ENCODE measurements around the gene SPRN.
"Not testable (repeated sequence)": the region's sequence is repeated elsewhere in the genome, so short reads cannot be mapped to it uniquely, and the experiment has no call there.

SPRN gene

DNA sequence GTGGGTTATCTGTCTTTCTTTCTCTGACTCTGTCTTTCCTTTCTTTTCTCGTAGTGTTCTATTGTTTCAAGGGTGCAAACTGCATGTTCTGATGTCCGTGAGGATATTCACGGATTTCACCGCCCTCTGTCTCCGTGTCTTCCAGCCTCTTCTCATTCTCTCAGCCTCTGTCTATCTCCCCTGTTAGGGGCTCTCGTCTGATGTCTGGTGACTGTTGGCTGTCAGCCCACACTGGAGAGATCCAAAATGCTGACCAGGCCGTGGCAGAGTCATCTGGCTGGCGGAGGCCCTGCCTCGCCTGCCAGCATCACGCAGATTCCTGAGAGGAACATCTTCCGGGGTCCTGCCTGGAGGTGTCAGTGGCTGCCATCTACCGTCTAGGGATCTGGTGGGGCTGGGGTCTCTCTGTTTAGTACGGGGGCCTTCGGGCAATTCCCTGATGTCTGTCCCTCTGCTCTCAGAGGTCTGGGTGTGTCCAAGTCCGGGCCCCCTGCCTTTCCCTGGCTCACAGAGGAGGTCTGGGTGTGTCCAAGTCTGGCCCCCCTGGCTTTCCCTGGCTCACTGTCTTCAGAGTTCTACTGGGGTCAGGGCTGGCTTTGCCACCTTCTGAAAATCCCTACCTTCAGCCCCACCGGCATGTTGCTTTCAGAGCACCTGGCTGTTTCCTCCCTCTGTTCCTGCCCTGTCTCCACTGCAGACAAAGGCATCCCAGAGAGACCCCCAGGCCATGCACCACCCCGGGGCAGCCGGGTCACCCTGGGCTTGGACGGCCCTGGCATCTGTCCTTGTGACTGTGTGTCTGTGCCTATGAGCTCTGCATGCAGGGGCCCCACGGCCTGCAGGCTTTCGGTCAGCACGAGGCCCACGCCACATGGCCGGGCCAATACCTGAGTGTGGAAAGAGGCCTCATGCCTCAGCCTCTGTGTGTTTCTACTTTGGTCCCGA is 15.4 kb upstream of the SPRN start:
- no peak for DNase-seq

DNA sequence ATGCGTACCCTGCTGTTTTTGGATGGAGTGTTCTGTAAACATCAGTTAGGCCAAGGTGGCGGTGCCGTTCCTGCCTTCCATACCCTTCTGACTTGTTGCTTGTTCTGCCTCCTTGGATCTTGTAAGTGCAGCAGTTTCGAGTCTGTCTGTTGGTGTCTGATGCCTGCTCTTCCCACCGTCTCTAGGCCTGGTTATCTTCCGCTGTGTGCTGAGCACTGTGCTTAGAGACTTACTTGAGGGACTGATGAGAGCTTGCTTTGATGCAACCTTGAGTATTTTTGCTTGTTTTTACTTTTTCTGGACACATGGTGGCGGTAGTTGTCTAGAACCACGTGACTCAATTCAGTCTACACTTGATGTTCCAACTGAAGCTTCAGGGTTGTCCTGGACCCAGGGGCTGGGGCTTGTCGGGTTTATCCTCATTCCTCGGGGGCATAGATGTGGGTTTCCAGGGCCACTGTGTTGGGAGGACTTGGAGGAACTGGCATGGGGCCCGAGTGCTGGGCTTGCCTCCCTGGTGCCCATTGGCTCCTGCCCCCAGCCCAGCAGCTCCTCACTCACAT is 14.4 kb upstream of the SPRN start:
- DNase-seq, result peak; percentile 39

DNA sequence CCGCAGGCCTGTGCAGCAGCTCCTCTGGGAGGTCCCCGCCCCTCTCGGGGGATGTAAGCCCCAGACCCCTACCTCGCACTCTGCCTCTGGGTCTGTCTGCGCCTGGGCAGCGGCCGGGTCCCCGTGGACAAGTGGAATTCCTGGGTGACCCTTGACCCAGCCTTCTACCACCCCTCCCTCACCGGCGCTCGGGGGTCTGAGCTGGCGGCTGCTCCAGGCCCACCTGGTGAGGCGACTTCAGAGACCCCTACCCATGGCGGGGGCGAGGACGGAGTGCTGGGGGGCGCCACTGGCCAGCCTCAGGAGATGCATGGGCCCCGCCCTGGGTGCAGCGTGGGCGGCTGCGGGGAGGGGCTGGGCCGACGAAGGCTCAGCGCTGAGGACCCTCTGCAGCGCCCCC is 8.4 kb upstream of the SPRN start:
- DNase-seq, result not testable (repeated sequence)

DNA sequence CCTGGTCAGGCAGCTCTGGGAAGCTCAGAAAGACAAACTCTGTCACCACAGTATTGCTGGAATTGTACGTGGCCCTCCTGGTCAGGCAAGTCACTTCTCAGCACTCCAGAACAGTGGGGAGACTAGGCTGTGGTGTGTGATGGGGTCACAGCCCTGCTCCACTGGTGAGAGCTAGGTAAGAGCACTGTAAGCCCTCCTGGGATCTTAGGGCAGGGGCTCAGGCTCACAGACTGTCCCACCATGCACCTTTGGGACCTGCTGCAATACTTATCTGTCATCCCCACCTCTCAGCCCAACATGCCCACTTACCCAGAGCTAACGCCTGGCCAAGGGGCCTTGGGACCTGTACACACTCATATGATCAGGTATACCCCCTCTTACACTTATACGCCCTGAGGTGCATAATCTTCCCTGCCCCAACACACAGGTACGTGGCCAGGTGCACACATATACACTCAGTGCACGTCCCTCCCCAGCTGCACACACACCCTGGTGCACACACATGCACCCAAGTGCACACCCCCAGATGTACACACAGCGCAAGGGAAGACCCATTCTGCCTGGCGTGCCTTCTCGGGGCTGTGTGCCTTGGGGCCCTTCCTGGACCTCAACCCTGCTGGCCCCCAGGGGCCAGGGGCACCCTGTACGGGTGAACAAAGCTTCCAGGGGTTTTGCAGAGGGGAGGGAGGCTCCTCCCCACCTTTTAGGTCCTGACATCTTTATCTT is 7.6 kb upstream of the SPRN start:
- not testable (repeated sequence) for DNase-seq

DNA sequence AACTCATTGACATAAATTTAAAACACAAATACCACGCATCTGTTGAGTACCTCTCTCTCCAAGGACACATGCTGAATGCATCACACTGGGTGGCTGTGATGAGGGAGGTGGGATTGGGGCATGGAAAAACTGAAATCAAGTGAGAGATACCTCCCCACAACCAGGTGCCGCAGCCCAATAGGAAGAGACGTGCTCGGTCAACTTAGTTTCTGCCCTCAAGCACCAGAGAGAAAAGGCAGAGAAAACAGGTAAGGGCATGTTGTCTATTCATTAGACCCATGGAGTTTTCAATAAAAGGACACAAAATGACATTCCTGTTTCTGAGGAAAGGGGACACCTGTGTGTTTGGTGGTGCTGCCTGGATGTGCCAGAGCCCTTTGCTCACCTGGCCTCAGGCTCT is 5.1 kb upstream of the SPRN start:
- DNase-seq, result not testable (repeated sequence)

DNA sequence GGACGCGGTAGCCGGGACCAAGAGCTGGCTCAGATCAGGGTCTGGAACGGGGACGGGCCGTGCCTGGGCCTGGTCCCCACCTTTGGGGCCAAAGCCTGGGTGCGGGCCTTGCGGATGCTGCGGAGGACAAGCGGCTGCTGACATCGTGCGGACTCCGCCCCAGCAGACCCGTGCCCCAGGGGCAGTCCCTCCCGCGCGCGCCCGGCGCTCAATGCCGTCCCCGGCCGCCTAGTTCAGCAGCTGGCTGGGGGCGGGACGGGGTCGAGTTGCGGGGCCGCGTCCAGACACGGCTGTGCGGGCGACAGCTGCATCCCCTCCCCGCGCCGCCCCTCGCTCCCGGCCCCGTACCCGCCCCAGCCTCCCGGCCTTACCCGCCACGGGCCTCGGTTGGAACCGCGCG is 323 bp downstream of the SPRN start:
- not testable (repeated sequence) for DNase-seq

DNA sequence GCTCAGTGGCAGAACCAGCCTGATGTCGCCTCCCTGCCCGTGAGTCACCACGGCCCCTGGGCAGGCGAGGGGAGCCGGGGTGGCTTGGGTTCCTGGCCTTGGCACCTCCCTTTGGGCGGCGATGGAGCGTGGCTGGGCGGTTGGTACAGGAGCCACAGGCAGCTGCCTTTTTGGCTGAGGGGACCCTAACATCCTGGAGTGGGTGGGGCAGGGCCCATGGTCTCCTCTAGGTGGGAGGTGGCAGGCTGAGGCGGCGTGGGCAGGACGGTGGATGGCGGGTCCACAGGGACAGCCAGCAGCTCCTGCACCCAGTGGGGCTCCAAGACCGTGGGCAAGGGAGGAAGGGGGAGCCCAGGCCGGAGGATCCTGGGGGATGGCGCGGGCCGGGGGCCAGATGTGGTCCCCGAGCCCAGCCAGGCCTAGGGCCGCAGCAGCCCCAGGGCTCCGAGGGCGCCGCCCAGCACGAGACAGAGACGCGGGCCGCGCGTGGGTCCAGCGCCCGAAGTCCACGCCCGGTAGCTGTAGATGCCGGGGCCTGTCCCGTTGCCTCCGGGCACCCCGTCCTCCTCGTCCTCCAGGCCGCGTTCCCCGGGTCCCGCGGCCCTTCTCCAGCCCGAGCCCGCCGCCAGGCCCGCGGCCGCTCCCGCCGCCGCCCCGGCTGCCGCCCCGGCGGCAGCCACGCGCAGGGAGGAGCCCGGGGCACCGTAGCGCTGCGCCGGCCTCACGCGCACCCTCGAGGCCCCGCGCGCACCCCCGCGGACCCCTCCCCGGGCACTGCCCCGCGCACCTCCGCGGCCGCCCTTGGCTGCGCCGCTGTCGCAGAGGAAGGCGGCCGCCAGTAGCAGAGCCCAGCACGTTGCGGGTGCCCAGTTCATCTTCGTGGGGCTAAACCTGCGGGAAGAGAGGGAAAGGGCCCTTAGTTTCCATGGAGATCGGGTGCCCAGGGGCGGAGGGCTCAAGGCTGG is 1.3 kb downstream of the SPRN start:
- DNase-seq, result no peak

DNA sequence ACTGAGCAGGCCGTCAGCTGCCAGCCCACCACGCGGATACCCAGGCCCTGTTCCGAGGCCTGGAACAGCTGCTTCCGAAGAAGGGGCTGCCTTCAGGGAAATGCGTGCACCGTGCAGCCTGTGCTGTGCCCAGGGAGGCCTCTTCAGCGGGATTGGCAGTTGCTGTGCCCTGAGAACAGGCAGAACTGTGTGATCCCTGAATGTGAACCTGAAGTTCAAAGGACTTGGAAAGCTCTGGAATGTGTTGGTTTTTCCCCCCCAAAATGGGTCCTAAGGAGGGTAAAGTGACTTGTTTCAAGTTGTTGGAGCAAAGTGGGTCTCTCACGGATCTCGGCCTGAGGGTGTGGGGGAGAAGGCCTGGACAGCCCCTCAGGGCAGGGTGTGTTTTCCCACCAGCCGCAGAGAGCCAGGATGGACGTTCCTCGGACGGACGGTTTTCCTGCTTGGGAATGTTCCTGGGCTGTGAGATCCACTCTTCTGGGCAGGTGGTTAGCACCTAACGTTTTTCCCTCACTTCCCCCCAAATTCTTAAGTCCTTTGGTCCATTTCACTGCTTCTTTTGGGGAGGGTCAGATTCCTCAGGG is 2.1 kb downstream of the SPRN start:
- DNase-seq, result no peak

DNA sequence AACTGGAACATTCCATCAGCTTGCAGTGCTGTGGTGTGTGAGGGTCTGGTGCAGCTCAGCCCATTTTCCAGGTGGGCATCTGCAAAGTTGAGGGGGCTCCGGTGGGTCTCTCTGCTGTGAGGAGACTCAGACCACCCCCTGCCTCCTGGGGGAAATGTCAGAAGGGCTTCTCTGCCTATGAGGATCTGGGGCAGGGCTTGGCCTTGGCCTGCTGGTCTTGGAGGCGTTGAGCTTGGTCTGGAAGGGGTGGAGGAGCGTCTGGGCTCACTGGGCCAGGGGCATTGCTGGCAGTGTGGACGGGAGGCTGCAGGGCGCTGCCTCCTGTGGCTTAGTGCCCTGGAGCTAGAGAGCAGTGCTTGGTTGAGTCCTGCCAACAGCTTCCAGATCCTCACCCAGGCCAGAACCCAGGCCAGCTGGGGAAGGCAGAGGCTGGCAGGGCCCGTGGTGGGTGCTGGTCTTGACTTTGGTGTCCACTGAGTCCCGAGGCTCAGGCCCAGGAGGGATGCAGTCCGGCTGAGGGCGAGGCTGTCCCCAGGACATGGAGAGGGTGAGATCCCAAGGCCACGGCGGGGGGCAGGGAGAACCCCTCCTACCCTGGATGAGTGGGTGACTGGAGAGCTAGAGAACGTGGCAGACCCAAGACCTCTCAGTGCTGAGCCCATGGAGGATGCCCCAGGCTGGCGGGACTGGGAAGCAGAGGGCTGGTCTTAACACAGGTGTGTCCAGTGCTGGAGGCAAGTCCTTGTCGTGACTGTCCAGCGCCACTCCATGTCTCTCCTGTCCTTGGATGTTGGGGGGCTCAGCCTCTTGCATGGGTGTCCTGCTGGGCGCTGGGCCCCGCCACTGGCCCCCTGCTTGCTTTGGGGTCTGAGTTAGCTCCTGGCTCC is 2.8 kb downstream of the SPRN start:
- no peak for DNase-seq

DNA sequence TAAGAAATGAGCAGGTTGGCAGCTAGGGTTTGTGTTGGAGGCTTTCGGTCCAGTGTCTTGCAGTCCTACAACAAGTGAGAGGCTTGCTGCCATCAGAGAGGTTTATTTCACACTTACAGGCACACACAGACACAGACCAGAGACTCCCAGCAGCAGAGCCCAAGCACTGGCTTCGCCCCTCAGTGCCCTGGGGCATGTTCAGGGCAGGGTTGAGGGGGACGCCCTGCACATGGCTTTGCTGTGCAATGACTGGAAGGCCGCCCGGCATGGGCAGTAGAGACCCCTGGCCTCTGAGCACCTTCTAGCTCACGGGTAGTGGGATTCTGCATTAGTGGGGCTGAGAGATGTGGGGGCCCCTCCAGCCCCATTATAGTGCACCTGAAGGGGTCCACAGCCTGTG is 3.8 kb downstream of the SPRN start:
- DNase-seq, result no peak

DNA sequence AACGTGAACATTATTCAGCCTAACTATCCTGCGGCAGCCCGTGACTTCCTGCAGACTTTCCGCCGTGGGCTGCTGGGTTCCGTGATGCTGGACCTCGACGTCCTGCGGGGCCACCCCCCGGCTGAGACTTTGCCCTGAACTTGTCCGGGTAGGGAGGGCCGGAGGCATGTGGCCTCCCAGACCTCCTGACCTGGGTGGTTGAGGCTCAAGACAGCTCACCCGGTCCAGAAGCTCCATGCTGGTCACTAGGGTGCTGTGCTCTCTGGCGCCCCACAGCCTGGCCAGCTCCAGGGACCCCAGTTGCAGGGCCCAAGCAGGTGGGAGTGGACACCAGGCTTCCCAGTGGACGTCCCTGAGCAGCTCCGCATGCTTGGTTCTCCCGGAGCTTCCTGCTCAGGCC is 4.4 kb downstream of the SPRN start:
- no peak for DNase-seq

DNA sequence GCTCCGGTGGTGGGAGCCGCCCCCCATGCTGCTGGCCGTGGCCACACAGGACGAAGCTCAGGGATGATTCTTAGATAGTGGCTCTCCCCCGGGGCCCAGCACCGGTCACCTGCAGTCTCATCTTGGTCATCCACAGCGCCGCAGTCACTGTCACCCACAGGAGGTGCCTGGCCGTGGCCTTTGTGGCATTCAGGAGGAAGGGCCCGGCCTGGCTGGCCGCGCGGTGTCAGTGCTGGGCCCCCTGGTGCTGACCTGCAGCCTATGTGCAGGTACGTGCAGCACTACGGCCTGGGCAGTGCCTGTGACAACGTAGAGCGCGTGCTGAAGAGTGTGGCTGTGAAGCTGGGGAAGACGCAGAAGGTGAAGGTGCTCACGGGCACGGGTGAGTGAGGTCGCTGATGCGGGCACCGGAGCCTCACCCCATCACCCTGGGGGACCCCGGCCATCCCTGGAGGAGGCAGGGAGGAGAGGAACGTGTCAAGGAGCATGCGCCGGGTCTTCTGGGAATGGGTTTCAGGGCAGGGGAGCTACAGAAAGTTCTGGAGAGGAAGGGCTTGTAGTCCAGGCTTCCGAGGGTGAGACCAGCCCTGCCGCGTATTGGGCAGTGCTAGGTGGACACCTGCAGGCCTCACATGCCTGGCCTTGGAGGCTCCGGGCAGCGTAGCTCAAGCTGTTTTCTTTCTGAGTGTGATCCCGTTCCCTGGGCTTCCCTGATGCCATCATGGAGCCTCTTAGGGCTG is 5.0 kb downstream of the SPRN start:
- DNase-seq, result no peak

DNA sequence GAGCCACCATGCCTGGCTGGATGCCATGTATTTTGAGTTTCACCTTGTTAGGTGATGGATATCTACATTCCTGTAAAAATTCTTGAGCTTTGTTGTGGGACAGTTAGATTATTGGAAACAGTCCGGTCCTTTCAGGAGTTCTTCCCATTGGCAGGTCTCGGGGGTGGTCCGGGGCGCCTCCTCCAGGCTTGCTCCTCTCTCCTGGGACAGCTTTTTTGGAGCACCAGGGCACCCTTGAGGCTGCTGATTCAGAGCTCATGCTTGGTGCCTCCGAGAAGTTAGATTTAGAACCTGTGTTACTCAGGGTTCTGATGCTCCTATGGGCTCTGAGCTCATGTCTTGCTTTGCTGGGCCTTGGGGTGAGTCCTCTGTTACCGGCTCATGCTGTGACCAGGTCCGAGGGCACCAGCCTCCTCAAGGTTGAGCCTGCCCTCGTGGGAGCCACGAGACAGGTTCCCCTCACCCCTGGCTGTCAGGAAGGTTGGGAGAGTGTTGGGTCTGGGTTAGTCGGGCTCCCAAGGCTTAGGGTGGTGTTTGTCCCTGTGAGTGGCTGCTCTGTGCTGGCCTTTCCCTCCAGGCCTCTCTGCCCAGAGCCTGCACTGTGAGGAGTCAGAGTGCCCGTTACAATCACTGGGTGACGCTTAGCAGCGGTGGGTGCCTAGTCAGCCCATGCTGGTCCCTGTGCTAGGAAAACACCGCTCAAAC is 6.0 kb downstream of the SPRN start:
- no peak for DNase-seq

DNA sequence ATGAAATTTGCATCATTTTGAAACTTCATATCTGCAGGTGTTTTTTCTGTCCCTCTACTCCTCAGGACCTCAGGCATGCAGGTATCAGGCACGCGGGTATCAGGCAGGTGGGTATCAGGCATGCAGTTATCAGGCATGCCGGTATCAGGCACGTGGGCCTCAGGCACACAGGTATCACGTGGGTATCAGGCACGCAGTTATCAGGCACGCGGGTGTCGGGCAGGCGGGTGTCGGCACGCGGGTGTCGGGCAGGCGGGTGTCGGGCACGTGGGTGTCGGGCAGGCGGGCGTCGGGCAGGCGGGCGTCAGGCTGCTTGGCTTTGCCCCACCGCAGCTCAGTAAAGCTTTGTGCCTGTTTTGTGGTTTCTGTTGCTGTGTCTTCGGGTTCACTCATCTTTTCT is 8.7 kb downstream of the SPRN start:
- no peak for DNase-seq

DNA sequence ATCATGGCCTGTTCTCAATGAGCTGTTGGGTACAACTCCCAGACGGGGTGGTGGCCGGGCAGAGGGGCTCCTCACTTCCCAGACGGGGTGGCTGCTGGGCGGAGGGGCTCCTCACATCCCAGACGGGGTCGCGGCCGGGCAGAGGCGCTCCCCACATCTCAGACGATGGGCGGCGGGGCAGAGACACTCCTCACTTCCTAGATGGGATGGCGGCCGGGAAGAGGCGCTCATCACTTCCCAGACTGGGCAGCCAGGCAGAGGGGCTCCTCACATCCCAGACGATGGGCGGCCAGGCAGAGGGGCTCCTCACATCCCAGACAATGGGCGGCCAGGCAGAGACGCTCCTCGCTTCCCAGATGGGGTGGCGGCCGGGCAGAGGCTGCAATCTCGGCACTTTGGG is 10.0 kb downstream of the SPRN start:
- DNase-seq, result not testable (repeated sequence)

DNA sequence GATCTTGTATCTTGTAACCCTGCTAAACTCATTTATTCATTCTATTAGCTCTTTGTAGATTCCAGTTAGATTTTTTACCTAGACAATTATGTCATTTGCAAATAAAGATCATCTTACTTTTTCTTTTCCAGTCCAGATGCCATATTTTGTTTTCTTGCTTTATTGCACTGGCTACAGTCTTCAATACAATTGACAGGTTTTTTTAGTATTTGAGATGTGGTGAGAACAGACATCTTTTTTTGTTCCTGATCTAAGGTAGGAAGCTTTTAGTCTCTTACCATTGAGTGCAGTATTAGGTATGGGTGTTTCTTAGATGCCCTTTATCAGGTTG is 12.1 kb downstream of the SPRN start:
- no peak for DNase-seq

DNA sequence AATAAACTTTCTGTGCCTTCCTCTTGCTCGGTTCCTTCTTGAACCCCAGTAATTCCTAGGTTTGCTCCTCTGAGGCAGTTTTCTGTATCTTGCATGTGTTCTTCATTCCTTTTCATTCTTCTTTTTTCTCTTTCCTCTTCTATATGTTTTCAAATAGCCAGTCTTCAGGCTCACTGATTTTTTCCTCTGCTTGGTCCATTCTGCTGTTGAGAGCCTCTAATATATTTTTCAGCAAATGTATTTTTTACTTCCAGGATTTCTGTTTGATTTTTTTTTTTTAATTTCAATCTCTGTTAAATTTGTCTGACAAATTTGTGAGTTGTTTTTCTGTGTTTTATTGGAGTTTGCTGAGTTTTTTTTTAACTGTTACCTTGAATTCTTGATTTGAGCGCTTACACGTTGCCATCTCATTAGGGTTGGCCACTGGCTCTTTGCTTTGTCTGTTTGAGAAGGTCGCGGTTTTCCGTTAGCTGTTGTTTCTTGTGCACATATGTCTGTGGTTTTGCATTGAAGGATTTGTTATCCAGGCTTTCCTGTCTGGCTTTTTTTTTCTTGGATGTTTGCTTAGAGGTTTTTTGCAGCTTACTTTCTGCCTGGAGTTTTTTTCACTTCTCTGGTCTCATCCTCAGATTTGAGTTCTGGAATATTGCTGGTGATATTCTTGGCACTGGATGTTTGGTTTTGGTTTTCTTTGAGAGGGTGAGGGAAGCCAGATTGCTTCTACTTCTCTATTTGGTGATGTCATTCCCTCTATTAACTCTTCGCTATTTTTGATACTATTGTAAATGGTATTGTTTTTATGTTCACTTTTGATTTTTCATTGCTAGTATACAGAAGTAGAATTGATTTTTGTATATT is 12.7 kb downstream of the SPRN start:
- DNase-seq, result no peak

DNA sequence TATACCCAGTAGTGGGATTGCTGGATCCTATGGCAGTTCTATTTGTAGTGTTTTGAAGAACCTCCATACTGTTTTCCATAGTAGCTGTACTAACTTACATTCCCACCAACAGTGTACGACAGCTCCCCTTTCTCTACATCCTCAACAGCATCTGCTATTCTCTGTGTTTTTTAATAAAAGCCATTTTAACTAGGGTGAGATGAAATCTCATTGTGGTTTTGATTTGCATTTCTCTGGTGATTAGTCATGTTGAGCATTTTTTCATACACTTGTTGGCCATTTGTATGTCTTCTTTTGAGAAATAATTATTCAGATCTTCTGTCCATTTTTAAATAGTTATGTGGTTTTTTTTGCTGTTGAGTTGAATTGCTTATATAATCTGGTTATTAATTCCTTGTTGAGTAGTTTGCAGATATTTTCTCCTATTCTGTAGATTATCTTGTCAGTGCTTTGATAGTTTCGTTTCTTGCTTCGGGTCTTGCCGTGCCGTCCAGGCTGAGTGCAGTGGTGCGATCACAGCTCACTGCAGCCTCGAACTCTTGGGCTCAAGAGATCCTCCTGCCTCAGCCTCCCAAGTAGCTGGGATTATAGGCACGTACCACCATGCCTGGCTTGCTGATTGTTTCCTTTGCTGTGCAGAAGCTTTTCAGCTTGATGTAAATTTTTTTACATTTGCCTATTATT is 18.4 kb downstream of the SPRN start:
- no peak for DNase-seq

All from suppressor macrophage treated with lipopolysaccharide for 4 hours (primary cell).